Caco-2 (cell line): Measurements from ENCODE around the gene NTN4. TPM values are rescaled to one million over a fixed set of nuclear protein-coding genes. Genes with fewer than 3 reads are reported as not detected.

ENCODE experiments used
- BruUV-seq: library from RNA; stranded (reverse); fragments of 400-500 nt; replicated peaks from 2 replicates; lab custom pipeline; 2021; lab: Mats Ljungman, UMichigan
- CTCF ChIA-PET: fragments of 300-600 bp; sonication (Branson Sonifier 250); formaldehyde crosslinking; loops from one replicate; lab custom pipeline; 2022; ENCODE audit warnings: antibody characterized with exemption; lab: Charles Lee
- POLR2A ChIA-PET: fragments of 300-600 bp; sonication (Branson Sonifier 250); formaldehyde crosslinking; loops from one replicate; lab custom pipeline; 2022; ENCODE audit warnings: antibody characterized with exemption; lab: Charles Lee
- DNase-seq, 2 experiments: peaks; one replicate each; pipeline versions ENCODE4 v3.0.0 to v3.0.0-alpha.2; 2020 to 2022
- H3K27me3 ChIP-seq: replicated peaks from 2 replicates; pipeline ENCODE4 v1.6.0; 2011; ENCODE audit warnings: low read length; ENCODE audit not compliant: control insufficient read depth, insufficient read depth
- H3K36me3 ChIP-seq: 2 replicates; pipeline ENCODE4 v1.5.1; 2011; ENCODE audit warnings: low read length; ENCODE audit not compliant: control insufficient read depth, insufficient read depth
- H3K4me1 ChIP-seq: fragments of 250-450 bp; sonication (Bioruptor Pico); 2 replicates; pipeline ENCODE4 v1.5.1; 2020; ENCODE audit warnings: mild to moderate bottlenecking
- H3K4me3 ChIP-seq: 2 replicates; pipeline ENCODE4 v1.5.1; 2011; ENCODE audit warnings: low read depth, mild to moderate bottlenecking, control low read depth, low read length
- H3K9me3 ChIP-seq: fragments of 250-450 bp; sonication (Bioruptor Pico); 2 replicates; pipeline ENCODE4 v1.5.1; 2020; ENCODE audit warnings: mild to moderate bottlenecking, moderate library complexity
- H3K27ac Mint-ChIP-seq: one replicate; pipeline ENCODE4 v1.8.0; 2022; ENCODE audit warnings: mixed read lengths; ENCODE audit not compliant: unreplicated experiment
- H3K27me3 Mint-ChIP-seq: one replicate; pipeline ENCODE4 v1.8.0; 2022; ENCODE audit warnings: mixed read lengths; ENCODE audit not compliant: insufficient read depth, unreplicated experiment
- H3K36me3 Mint-ChIP-seq: one replicate; pipeline ENCODE4 v1.8.0; 2022; ENCODE audit warnings: mild to moderate bottlenecking, mixed read lengths; ENCODE audit not compliant: insufficient read depth, unreplicated experiment
- H3K4me1 Mint-ChIP-seq: one replicate; pipeline ENCODE4 v1.8.0; 2022; ENCODE audit warnings: low read depth, mixed read lengths; ENCODE audit not compliant: unreplicated experiment
- H3K4me3 Mint-ChIP-seq: one replicate; pipeline ENCODE4 v1.8.0; 2022; ENCODE audit warnings: mild to moderate bottlenecking, moderate library complexity, mixed read lengths; ENCODE audit not compliant: unreplicated experiment
- H3K9me3 Mint-ChIP-seq: one replicate; pipeline ENCODE4 v1.8.0; 2022; ENCODE audit warnings: mixed read lengths; ENCODE audit not compliant: unreplicated experiment
- CTCF ChIP-seq, 2 experiments: fragments of 200-600 bp in 1 of 2; IDR thresholded peaks; 1 replicate in 1 of 2; 2 replicates in 1 of 2; pipeline versions ENCODE4 v1.5.1 to v1.8.0; 2011 to 2022; ENCODE audit warnings: antibody characterized with exemption in 1 of 2, control low read depth in 1 of 2, inconsistent platforms in 1 of 2, low read depth in 1 of 2, low read length in 1 of 2, mild to moderate bottlenecking in 1 of 2, moderate library complexity in 1 of 2; ENCODE audit not compliant: insufficient read depth in 1 of 2, severe bottlenecking in 1 of 2, unreplicated experiment in 1 of 2
- intact Hi-C: fragments of 100-400 bp; cut with micrococcal nuclease; formaldehyde crosslinking; loops from one replicate; pipeline ENCODE4 v1.10.0; 2022; ENCODE audit not compliant: unreplicated experiment
- total RNA-seq: library from RNA; stranded (reverse); gene quantifications from 2 replicates; pipeline ENCODE4 v1.2.3, GENCODE V29; 2022

NTN4 gene
- total RNA-seq, 1 experiment from 2014 or later, result 54.1 TPM

- no peaks in the 10 kb centered on the region for H3K27me3 Mint-ChIP-seq
- H3K4me1 ChIP-seq, result peaks cover 51% of the 10 kb centered on the region
- H3K4me3 Mint-ChIP-seq, result peak overlapping the region; percentile 97
- peaks cover 10% of the 10 kb centered on the region for H3K4me1 Mint-ChIP-seq
- TF ChIP-seq CTCF (IDR thresholded peaks at IDR 0.05; ENCODE audit: insufficient read depth in 1 of 2, low read depth in 1 of 2, low read length in 1 of 2, severe bottlenecking in 1 of 2, unreplicated experiment in 1 of 2), result no peak
- H3K9me3 Mint-ChIP-seq, result no peaks in the 10 kb centered on the region
- H3K36me3 Mint-ChIP-seq, result peaks cover 10% of the 10 kb centered on the region
- ChIA-PET CTCF (no interaction called here), POLR2A (interaction anchor here (0.8 kb wide), 1 partner anchor 73 kb away, joined by 4 read pairs; no protein-coding TSS in a partner anchor)
- intact Hi-C loops, result loop anchor here (1.0 to 2.0 kb wide), 4 partner anchors 12 to 53 kb away; no protein-coding TSS in a partner anchor
- peak overlapping the region; percentile 89 for H3K4me3 ChIP-seq
- H3K27ac Mint-ChIP-seq, result peak overlapping the region; percentile 88
- H3K36me3 ChIP-seq, result no peaks in the 10 kb centered on the region
- H3K9me3 ChIP-seq, result no peaks in the 10 kb centered on the region
- BruUV-seq, result TSS peak; percentile 77
- peak; percentile 58 to 62 for DNase-seq
- H3K27me3 ChIP-seq, result no peaks in the 10 kb centered on the region
Observed at GRCh38 chr12:95790917-95791849, 619 bp upstream of the NTN4 start.

GRCh38 chr12:95789126-95790032 lies 1.2 kb downstream of the NTN4 start:
- POLR2A ChIA-PET, result interaction anchor here (0.6 to 1.2 kb wide), 3 partner anchors 26 to 185 kb away, joined by 3 to 9 read pairs (median 3); no protein-coding TSS in a partner anchor

More at GRCh38 chr12:95789126-95790032, 1.2 kb downstream of the NTN4 start:
- peak overlapping the region; percentile 97 for H3K4me3 Mint-ChIP-seq
- peak; percentile 64 to 71 for DNase-seq
- peak in 1 of 2 experiments; percentile 29 for TF ChIP-seq CTCF (IDR thresholded peaks at IDR 0.05; ENCODE audit: insufficient read depth in 1 of 2, low read depth in 1 of 2, low read length in 1 of 2, severe bottlenecking in 1 of 2, unreplicated experiment in 1 of 2)
- Histone ChIP-seq H3K4me3 (peak overlapping the region; percentile 89), H3K4me1 (peaks cover 54% of the 10 kb centered on the region), H3K9me3 (no peaks in the 10 kb centered on the region), H3K36me3 (no peaks in the 10 kb centered on the region; the same call in 1 of the 2 replicates), H3K27me3 (no peaks in the 10 kb centered on the region)
- peaks cover 23% of the 10 kb centered on the region for H3K36me3 Mint-ChIP-seq
- no peaks in the 10 kb centered on the region for H3K27me3 Mint-ChIP-seq
- H3K4me1 Mint-ChIP-seq, result peaks cover 5% of the 10 kb centered on the region
- H3K9me3 Mint-ChIP-seq, result no peaks in the 10 kb centered on the region
- CTCF ChIA-PET, result interaction anchor here (0.5 kb wide), 1 partner anchor 21 kb away, joined by 3 read pairs; no protein-coding TSS in a partner anchor
- intact Hi-C loops, result loop anchor here (2.0 kb wide), 1 partner anchor 25 kb away; no protein-coding TSS in a partner anchor
- peak overlapping the region; percentile 77 for H3K27ac Mint-ChIP-seq
- no TSS peak for BruUV-seq
